Hematopoietic multipotent progenitor cell treated with erythropoietin and hydrocortisone succinate and interleukin-3 and kit ligand, for 17 days (in vitro differentiated cells): ENCODE results near the gene FIBCD1.
"Not testable (repeated sequence)": the region's sequence is repeated elsewhere in the genome, so short reads cannot be mapped to it uniquely, and the experiment has no call there.

Experiments used
- DNase-seq: peaks from one replicate; pipeline ENCODE4 v3.0.0-alpha.2; 2015; ENCODE audit warnings: low spot score

The FIBCD1 gene

GRCh38 chr9:130921989-130922892 is 16.8 kb downstream of the FIBCD1 start:
- DNase-seq = no peak

DNA sequence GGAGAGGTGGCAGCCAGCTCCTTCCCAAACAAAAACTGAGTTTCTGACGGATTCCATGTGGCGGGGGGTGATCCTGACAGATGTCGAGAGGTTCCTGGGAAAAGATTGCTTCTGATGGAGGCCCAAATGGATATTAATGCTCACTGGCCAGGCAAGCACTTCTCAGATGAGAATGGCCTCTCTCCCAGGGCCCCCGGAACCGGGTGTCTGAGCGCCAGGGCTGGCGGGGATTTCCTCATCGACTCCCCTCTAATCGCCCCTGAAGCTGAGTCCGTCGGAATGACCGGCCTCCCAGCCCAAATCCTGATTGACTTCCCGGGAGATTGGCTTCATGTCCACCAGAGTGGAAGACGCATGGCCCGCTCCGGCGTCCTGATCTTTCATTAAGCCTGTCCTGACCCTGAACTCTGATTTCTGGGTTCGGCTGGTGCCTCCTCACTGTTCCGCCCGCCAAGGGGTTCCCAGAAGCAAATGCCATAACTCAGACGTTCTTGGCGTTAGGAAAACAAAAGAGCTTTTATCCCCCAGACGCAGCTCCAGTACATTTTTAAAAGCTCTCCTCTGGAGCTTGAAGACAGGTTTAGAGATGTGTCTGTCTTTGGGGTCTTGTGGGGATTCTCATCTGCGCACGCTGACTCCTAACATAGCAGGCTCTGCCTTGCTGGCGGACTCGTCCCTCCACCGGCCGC is 17.6 kb downstream of the FIBCD1 start:
- no peak for DNase-seq

DNA sequence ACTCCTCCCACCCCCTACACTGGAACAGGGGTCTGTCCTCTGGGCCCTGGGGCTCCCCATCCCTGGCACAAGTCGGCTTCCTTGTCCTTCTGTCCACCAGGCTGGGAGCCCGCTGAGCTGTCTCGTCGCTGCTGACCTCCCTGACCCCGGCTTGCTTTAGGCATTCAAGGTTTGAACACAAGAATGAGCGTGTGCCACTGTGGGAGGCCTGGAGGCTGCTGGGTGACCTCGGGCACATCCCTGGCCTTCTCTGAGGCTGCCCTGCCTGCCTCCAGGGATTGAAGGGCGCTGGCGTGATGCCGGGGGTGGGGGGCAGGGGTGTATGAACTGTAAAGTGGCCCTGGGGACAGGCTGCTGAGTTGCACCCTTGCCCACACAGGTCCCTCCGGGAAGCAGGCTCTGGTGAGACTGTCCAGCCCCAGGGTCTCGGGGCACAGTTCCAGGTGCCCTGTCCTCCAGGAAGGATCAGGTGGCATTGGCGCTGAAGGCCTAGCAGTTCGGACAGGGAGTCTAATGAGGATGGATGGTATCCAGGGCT is 18.2 kb downstream of the FIBCD1 start:
- DNase-seq = no peak

DNA sequence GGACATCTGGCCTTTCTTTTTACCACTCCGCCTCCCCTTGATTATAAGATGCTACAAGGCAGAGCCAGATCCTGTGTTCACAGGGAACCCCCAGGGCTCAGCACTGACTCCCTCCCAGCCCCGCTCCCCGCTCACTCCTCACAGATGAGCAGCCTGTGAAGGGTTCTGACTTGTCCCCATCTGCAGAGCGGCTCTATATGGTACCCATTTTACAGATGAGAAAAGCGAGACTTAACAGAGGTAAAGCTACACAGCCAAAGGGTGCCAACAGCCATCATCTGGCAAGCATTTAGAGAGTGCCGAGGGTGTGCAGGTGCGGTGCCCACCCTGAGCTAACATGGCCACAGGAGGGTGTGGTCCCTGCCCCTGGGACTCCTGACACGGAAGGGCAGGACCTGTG is 18.8 kb downstream of the FIBCD1 start:
- DNase-seq = no peak

DNA sequence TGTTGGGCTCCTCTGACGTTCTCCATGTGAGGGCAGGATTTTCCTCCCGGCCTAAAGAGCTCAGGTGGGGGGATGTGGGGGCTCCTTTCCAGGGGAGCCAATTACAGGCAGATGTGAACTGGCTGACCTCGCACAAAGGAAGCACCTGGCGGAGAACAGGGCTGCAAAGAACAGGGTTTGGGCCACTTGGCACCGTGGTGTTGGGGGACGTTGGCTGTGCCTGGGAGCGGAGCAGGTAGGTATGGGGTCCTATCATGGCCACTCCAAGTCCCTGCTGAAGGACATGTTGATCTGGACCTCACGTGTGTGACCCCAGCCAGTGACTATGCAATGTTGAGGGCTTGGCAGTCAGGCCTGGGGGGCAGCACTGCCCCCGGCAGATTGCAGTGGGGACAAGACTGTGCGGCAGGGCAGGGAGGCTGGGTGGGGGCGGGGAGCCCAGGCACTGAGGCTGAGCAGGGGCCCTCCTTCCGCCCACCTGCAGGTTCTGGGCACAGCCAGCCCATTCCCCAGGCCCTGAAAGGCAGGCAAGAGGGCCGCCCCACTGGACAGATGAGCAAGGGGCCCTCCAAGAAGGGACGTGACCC is 19.4 kb downstream of the FIBCD1 start:
- no peak for DNase-seq

- DNase-seq = no peak
These were observed 20.1 kb downstream of the FIBCD1 start for GRCh38 chr9:130918826-130919558.

GRCh38 chr9:130918101-130918825 is 20.8 kb downstream of the FIBCD1 start:
- no peak for DNase-seq

GRCh38 chr9:130917168-130917960 is 21.7 kb downstream of the FIBCD1 start:
- DNase-seq = no peak

GRCh38 chr9:130915096-130915447 is 24.0 kb downstream of the FIBCD1 start:
- DNase-seq = no peak

- DNase-seq = no peak
These were observed 24.5 kb downstream of the FIBCD1 start for GRCh38 chr9:130914417-130915095.

GRCh38 chr9:130913599-130914416 is 25.2 kb downstream of the FIBCD1 start:
- DNase-seq = no peak

- DNase-seq = no peak
These were observed 26.0 kb downstream of the FIBCD1 start for GRCh38 chr9:130912932-130913598.

DNA sequence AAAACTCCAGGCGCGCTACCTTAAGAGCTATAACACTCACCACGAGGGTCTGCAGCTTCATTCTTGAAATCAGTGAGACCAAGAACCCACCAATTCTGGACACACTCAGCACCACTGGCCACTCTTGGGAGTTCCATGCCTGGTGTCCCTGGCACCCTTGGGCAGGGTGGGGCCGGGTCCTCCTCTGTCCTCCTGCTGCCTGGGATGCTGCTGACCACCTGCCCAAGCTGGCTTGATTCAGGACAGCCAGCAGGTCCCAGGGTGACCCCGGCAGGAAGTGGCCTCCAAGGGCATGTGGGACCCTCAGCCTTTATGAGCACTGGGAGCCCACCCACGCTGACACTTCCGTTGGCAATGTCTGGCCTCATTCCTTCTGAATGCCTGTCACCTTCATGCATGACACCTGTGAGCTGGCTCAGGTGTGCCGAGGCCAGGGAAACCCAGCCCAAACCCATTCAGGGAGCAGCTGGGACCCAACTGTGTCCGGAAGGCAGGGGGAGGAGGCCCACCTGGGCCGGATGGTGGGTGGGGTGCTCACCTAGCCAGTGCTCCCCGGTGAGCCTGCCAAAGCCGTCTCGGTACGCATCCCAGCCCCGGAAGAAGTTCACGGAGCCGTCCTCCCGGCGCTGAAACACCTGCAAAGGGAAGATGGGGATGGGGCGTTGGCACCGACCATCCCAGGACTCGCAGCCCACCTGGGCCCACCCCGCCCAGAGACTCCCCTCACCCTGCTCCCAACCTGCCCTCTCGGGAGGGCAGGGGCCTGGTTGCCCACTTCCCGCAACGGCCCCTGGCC is 27.6 kb downstream of the FIBCD1 start:
- DNase-seq = no peak

DNA sequence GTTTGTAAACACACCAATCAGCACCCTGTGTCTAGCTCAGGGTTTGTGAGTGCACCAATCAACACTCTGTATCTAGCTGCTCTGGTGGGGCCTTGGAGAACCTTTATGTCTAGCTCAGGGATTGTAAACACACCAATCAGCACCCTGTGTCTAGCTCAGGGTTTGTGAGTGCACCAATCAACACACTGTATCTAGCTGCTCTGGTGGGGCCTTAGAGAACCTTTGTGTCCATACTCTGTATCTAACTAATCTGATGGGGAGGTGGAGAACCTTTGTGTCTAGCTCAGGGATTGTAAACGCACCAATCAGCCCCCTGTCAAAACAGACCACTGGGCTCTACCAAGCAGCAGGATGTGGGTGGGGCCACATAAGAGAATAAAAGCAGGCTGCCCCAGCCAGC is 28.4 kb downstream of the FIBCD1 start:
- DNase-seq = not testable (repeated sequence)

DNA sequence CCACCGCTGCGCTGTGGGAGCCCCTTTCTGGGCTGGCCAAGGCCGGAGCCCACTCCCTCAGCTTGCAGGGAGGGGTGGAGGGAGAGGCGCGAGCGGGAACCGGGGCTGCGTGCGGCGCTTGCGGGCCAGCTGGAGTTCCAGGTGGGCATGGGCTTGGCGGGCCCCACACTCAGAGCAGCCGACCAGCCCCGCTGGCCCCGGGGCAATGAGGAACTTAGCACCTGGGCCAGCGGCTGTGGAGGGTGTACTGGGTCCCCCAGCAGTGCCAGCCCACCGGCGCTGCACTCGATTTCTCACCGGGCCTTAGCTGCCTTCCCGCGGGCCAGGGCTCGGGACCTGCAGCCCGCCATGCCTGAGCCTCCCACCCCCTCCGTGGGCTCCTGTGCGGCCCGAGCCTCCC is 29.0 kb downstream of the FIBCD1 start:
- DNase-seq = not testable (repeated sequence)

- DNase-seq = no peak
These were observed 30.1 kb downstream of the FIBCD1 start for GRCh38 chr9:130908878-130909355.

DNA sequence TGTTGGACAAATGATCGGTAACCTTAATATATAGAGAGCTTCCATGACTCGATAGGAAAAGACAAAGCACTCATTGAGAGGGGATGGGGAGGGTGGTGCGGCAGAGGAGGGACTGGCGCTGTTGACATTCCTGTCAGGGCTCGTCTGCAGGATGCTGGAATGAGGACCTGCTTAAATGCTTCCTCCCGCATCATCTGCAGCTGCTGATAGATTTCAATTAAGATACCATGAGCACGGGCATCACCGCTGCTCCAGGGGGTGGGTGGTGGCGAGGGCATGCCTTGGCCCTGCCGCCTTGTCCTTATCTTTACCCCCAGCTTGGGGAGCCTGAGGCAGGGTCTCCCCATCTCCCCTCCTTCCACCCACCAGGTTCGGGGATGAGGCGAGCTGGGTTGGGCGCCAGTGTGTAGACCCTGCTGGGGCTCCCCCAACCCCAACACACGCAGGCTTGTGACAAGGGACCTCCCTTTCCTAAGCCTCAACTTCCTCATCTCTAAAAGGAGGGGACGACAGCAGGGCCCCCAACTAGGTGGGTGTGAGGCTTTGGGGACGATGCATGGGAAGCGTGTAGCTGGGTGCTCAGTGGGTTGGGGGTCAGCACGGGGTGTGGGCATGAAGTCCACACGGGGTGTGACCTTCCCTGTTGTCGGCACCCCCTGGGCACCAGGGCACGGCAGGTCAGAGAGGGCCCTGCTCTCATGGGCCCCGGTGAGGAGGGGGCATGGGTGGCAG is 30.7 kb downstream of the FIBCD1 start:
- DNase-seq = no peak
